Tibial nerve (tissue), 4 donors: ENCODE measurements around the gene ZBTB43.

Source experiments
- EP300 ChIP-seq, 2 donors: sonication (generic); formaldehyde crosslinking; IDR thresholded peaks; one replicate each; pipeline ENCODE4 v1.6.1; 2017; ENCODE audit warnings: antibody characterized with exemption in 2 of 2, mild to moderate bottlenecking in 1 of 2
- TF ChIP-seq, protein P1 (sequence below), 5 experiments: fragments of 200-600 bp in 3 of 5; fragments of 450-650 bp in 2 of 5; sonication (generic) in 3 of 5; IDR thresholded peaks; one replicate each; pipeline ENCODE4 v1.5.1; 2016 to 2019; ENCODE audit warnings: antibody characterized with exemption in 5 of 5, mild to moderate bottlenecking in 3 of 5, moderate library complexity in 2 of 5

DNA sequence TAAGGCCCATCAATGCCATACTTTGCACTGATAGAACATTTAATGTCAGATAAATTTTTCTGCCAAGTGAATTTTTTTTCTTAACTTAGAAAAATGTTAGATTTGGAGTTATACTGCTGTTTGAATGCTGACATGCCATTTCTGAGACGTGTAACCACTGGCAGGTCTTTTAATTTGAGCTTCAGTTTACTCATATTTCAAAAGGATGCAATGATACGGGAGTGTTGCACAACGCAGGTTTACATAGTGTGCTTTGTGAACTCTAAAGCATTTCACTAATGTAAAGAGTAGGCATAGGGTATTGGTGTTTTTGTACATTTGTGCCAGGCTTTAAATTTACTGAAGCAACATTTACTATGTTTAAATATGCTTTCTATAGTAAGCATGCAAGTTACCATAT is 4.2 kb downstream of the ZBTB43 start:
- no peak for TF ChIP-seq EP300 (IDR thresholded peaks at IDR 0.05)
- TF ChIP-seq, protein P1, sequence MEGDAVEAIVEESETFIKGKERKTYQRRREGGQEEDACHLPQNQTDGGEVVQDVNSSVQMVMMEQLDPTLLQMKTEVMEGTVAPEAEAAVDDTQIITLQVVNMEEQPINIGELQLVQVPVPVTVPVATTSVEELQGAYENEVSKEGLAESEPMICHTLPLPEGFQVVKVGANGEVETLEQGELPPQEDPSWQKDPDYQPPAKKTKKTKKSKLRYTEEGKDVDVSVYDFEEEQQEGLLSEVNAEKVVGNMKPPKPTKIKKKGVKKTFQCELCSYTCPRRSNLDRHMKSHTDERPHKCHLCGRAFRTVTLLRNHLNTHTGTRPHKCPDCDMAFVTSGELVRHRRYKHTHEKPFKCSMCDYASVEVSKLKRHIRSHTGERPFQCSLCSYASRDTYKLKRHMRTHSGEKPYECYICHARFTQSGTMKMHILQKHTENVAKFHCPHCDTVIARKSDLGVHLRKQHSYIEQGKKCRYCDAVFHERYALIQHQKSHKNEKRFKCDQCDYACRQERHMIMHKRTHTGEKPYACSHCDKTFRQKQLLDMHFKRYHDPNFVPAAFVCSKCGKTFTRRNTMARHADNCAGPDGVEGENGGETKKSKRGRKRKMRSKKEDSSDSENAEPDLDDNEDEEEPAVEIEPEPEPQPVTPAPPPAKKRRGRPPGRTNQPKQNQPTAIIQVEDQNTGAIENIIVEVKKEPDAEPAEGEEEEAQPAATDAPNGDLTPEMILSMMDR (IDR thresholded peaks at IDR 0.05): no peak
